Measurements from ENCODE around the gene LSM14A.
"Not testable (repeated sequence)": the region's sequence is repeated elsewhere in the genome, so short reads cannot be mapped to it uniquely, and the experiment has no call there.

The LSM14A gene

DNA sequence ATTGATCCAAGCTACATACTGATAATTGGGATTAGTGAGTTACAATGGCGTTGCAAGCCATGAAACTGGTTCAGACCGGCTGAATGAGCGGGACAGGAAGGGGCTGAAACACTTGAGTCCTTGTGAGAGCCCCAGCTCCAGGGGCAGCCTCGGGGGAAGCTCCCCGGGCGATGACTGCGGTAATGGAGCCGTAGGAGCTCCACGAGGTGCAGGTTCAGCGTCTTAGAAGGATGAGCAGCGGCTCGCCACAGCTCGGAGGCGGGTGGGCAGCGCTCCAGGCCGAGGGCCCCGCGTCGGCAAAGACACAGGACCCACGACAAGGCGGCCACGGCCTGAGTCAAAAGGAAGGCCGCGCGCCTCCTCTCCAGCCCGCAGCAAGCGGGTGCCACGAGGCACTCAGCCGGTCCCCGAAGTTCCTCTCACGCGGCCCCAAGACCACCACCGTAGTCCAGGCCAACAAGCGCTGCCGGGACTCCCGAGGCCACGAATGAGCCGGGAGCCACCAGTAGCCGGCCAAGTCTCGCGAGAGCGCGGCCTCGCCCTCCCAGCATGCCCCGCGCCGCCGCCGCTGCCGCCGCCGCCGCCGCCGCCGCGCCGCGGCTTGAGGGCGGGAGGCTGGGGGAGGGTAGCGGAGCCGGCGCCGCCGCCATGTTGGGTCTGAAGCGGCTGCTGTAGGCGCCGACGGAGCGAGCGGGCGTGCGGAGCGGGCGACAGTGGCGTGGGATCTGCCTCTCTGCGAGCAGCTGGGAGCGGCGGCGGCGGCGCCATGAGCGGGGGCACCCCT lies at the start of gene LSM14A:
TSS of gene LSM14A (plus strand) at position 628 of the 784 bp plus-strand sequence. CDS start at position 767, 139 bp downstream.
- peak; percentile 84 for DNase-seq (ENCODE audit: low read depth in 2 of 2)

DNA sequence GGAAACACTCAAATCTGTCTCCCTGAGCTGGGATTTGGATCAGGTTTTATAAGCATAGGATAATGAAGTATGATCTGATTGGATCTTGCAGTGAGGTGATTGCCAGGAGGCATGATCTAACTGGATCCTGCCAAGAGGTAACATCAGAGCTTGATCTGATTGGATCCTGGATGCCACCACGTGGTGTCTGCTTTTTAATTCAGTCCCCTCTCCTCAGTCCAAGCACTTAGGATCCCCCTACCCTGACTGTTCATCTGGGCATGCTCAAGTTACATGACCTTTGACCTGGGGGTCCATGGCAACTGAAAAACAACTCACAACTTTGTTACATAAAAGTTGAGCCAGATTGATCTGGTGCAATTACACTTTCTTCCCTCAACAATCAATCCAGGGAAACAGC lies 47.5 kb upstream of the LSM14A start:
- DNase-seq (ENCODE audit: low read depth in 2 of 2) = no peak

DNA sequence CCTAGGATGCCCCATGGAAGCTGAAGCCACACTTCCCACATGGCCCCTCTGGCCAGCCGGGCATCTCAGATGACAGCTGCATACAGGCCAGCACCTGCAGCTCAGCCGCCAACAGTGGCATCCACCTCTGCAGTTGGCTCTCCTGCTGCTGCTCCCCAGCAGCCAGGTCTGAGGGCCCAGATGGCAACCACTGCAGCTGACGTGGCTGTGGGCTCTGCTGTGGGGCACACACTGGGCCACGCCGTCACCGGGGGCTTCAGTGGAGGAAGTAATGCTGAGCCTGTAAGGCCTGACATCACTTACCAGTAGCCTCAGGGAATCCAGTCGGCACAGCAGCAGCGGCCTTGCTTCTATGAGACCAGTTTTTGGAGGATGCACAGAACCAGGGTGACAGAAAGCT lies 45.3 kb upstream of the LSM14A start:
- no peak for DNase-seq (ENCODE audit: low read depth in 2 of 2)

DNA sequence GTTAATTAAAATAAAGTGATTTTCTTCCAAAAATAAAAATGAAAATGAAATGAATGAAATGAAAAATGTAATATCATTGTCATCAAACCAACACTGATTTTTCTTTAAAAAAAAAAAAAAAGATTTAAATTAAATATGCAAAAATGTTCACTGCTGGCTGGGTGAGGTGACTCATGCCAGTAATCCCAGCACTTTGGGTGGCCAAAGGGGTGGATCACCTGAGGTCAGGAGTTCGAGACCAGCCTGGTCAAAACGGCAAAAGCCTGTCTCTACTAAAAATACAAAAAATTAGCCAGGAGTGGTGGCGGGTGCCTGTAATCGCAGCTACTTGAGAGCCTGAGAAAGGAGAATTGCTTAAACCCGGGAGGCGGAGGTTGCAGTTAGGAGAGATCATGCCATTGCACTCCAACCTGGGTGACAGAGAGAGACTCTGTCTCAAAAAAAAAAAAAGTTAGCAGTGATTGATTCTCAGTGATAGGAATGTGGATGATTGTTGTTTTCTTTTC lies 44.6 kb upstream of the LSM14A start:
- DNase-seq (ENCODE audit: low read depth in 2 of 2) = no peak

DNA sequence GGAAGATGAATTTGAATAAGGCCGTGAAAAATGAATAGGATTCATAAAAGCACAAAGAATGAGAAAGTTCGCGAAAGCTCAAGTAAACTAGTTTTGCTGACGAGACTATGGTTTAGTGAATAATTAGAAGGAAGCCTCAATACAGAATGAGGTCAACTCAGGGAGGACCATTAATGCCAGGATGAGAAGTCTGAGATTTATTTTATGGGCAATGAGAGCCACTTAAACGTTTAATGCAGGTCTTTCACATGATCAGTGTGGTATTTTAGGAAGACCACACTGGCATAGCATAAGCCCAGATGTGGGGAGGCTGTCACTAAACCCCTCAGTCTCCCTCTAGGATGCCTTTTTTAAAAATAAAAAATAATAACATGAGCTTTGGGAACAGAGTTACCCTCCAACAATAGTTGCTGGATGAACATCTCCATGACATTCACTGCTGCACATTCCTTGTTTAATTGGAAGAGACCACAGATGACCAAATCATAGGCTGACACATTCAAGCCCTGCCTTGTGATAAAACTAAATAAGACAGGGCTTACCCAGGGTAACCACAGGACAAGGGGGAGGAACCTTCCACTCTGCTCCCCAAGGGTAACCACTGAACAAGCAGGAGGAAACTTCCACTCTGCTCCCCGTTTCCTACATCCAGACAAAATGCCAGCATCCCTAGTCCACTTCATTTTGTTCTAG lies 43.6 kb upstream of the LSM14A start:
- peak in 1 of 2 experiments; percentile 6 for DNase-seq (ENCODE audit: low read depth in 2 of 2)

DNA sequence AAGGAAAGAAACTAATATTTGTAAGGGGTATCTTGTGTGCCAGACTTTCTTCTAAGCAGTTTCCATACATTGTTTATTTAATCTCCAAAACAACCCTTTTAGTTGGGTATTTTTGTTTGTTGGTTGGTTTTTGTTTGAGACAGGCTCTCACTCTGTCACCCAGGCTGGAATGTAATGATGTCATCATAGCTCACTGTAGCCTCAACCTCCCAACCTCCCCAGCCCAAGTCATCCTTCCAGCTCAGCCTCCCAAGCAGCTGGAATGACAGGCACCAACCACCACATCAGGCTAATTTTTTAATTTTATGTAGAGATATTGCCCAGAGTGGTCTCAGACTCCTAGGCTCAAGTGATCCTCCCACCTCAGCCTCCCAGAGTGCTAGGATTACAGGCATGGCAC lies 41.2 kb upstream of the LSM14A start:
- no peak for DNase-seq (ENCODE audit: low read depth in 2 of 2)

DNA sequence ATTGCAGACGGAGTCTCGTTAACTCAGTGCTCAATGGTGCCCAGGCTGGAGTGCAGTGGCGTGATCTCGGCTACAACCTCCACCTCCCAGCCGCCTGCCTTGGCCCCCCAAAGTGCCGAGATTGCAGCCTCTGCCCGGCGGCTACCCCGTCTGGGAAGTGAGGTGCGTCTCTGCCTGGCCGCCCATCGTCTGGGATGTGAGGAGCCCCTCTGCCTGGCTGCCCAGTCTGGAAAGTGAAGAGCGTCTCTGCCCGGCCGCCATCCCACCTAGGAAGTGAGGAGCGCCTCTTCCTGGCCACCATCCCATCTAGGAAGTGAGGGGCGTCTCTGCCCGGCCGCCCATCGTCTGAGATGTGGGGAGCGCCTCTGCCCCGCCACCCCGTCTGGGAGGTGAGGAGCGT lies 40.2 kb upstream of the LSM14A start:
- not testable (repeated sequence) for DNase-seq (ENCODE audit: low read depth in 2 of 2)

DNA sequence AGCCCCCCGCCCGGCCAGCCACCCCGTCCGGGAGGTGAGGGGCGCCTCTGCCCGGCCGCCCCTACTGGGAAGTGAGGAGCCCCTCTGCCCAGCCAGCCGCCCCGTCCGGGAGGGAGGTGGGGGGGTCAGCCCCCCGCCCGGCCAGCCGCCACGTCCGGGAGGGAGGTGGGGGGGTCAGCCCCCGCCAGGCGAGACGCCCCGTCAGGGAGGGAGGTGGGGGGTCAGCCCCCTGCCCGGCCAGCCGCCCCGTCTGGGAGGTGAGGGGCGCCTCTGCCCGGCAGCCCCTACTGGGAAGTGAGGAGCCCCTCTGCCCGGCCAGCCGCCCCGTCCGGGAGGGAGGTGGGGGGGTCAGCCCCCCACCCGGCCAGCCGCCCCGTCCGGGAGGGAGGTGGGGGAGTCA lies 39.6 kb upstream of the LSM14A start:
- not testable (repeated sequence) for DNase-seq (ENCODE audit: low read depth in 2 of 2)

DNA sequence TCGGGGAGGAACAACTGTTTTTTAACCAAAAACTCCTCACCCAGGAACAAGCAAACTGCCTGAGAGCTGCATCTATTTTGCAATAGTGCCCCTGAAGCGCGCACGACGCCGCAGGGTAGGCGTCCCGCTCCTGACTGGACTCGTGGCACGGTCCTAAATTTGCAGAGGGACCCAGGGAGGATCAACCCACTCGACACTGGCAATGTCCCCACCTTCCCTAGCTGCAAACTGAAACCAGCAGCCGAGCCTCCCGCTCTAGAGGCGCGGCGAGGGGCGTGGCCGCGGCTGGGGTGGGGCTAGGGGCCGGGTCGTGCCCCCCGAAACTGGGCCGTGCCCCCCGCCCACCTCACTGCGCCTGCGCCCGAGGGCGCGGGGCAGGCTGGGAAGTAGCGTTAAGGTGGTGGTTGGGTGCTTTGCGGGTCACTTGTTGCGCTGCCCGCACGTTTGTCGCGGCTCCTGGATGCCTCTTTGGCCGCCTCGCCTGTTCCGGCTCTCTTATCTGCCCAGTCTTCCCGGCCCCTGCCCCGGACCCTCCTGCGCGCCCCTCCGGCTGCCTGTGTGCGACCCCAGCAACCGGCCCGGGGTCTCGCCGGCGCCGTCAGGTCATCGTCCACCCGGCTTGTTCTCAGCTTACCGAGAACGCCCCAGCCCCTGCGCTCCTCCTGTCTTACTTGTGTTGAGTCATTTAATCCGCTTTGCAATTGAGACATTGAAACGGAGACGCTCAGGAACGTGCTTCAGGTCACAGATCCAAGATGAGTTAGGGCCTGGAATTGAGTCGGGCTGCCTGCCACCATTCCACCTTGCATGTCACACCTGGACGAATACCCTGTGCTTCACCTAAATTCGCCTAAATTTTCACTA lies 37.9 kb upstream of the LSM14A start:
- peak; percentile 55 to 58 for DNase-seq (ENCODE audit: low read depth in 2 of 2)

DNA sequence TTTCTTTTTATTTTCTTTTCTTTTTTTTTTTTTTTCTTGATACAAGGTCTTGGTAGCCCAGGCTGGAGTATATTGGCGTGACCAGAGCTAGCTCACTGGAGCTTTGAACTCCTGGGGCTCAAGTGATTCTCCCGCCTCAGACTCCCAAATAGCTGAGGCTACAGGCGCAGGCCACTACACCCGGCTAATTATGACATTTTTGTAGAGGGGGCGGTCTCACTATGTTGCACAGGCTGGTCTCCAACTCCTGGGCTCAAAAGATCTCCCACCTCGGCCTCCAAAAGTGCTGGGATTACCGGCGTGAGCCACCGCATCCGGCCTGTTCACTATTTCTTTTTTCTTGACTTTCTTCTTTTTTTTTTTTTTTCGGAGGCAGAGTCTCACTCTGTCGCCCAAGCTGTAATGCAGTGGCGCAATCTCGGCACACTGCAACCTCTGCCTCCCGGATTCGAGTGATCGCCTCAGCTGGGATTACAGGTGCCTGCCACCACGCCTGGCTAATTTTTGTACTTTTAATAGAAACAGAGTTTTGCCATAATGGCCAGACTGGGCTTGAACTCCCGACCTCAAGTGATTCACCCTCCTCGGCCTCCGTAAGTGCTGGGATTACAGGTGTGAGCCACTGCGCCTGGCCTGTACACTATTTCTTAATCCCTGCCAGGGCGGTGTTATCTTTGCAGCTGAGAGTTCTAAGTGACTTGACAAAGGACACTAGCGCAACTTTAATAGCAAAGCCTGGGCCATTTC lies 37.1 kb upstream of the LSM14A start:
- no peak for DNase-seq (ENCODE audit: low read depth in 2 of 2)

DNA sequence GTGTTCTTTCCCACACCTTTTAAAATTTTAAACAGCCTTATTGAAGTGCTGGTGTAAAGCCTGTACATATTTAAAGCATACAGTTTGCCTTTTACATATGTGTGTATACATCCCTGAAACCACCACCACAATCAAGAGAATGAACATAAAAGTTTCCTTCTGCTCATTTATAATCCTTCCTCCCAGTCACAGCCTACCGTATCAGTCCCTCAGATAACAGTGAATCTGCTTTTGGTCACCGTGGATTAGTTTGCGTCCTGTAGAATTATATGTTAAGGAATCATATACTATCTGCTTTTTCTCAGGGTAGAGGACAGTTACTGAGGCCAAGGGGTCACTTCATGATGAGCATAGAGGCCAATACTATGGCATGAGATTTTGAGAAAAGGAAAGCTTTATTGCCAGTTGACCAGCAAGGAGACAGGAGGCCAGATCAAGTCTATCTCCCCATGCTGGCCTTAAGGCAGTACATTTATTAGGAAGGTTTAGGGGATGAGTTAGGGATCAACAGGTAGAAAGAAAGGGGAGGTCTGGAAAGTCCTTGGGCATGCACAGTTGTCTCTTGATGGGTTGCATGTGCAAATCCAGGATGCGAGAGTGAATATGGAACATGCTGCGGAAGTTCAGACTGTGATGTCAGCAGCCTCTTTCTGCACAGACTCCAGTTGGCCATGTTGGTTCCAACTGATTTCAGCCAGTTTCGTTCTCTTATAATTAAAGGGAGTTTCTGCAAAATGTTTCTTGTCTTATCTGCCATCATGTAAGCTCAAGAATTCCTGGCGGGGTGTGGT lies 36.3 kb upstream of the LSM14A start:
- DNase-seq (ENCODE audit: low read depth in 2 of 2) = no peak

DNA sequence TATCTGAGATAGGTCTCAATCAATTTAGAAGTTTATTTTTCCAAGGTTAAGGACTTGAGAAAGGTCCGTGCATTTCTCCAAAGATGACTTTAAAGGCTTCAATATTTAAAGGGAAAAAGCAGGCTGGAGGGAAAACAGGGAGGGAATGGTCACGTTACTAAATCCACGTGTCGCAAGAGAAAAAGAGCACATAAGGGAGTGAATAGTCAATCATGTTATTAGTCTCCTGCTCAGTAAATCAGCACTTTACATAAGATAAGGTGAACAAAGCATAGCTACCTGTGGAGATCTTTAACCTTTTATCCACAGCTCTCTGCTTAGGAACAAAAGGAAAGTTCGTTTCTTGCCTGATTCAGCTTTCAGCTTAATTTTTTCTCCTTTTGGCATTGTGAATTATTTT lies 31.3 kb upstream of the LSM14A start:
- no peak for DNase-seq (ENCODE audit: low read depth in 2 of 2)

DNA sequence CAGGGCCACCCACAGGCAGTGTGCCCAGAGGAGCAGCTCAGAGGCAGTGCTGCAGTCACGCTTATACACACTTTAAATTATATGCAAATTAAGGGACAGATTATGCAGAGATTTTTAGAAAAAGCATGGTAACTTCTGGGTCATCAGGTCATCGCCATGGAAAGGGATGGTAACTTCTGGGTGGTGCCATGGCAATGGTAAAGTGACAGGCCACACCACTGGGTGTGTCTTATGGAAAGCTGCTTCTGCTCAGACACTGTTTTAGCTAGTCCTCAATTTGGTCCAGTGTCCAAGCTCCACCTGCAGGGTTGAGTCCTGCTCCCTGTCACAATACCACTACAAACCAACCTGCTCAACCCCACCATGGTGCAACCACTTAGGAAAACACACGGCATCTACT lies 29.9 kb upstream of the LSM14A start:
- no peak for DNase-seq (ENCODE audit: low read depth in 2 of 2)

DNA sequence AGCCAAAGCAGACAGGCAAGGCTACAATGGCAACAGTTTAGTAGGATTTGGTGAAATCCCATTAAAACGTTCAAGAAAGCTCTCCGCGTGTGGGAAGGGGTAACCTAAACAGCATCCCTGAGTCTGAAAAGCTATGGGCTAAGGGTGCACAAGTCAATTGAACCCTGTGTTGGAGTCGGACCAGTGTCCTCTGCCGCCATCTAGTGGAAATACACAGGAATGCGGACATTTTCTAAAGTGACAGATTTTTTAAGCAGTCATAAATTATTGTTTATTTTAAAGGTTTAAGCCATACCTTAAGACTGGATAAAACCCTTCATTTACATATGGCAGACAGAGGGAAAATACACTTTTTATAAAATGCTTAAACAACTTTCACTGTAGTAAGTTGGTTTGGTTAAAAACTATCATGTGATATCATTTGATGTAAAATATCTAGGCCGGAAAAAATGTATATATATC lies 26.5 kb upstream of the LSM14A start:
- DNase-seq (ENCODE audit: low read depth in 2 of 2) = peak in 1 of 2 experiments; percentile 31

DNA sequence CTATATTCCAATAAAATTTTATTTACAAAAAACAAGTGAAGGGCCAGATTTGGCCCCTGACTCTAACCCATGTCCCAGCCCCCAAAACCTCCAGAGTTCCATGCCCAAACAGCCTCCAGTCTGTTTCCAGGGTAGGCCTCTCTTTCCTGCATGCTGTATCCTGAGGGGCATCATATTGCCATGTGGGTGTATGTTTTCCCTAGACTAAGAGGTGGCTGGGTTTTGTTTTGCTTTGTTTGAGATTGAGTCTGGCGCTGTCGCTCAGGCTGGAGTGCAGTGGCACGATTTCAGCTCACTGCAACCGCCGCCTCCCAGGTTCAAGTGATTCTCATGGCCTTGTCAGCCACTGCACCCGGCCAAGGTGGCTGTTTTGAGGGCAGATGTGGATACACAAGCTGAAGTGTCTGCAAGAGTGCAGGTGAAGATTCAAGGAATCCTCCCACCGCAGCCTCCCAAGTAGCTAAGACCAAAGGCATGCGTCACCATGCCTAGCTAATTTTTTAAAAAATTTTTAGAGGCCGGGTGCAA lies 23.6 kb upstream of the LSM14A start:
- no peak for DNase-seq (ENCODE audit: low read depth in 2 of 2)

DNA sequence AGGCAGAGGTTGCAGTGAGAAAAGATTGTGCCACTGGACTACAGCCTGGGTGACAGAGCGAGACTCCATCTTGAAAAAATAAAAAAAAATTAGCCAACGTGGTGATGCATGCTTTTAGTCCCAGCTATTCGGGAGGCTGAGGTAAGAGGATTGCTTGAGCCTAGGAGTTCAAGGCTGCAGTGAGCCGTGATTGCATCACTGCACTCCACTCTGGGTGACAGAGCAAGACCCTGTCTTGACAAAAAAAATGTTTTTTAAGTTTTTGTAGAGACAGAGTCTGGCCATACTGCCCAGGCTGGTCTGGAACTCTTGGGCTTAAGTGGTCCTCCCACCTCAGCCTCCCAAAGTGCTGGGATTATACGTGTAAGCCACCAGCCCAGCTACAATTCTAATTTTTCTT lies 22.4 kb upstream of the LSM14A start:
- no peak for DNase-seq (ENCODE audit: low read depth in 2 of 2)

DNA sequence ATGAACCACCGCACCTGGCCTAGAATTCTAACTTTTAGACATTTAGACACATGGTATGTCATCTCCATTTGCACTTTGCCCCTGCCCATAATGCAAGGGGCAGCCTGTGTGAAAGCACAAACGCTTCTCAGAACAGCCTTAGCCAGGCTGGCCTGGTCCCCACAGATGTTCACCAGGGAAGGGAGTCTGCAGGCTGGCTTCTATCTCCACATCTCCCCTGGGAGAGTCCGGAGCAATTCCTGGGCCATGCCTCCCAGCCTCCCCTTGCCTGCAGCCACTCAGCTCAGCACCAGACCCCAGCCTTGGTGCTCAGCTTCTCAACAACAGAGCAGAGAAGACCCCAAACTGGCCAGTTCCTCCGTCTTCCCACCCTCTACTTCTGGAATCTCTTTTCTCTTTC lies 21.7 kb upstream of the LSM14A start:
- DNase-seq (ENCODE audit: low read depth in 2 of 2) = no peak

DNA sequence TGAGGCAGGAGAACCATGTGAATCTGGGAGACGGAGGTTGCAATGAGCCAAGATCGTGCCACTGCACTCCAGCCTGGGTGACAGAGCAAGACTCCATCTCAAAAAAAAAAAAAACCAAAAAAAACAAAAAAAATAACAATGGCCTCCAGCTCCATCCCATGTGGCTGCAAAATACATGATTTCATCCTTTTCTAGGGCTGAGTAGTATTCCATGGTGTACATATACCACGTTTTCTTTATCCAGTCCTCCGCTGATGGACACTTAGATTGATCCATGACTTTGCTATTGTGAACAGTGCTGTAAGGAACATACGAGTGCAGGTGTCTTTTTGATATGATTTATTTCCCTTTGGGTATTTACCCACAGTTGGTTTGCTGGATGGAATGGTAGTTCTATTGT lies 20.9 kb upstream of the LSM14A start:
- DNase-seq (ENCODE audit: low read depth in 2 of 2) = no peak

DNA sequence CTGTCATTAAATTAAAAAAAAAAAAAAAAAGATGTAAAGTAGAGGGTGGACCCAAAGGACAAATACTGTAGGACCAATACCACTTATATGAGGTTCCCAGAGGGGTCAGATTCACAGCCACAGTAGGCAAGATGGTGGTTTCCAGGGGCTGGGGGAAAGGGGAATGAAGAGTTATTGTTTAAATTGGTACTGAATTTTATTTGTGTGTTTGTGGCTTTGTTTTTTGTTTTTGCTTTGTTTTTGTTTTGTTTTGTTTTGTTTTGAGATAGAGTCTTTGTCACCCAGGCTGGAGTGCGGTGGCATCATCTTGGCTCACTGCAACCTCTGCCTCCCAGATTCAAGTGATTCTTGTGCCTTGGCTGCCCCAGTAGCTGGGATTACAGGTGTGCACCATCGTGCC lies 17.9 kb upstream of the LSM14A start:
- DNase-seq (ENCODE audit: low read depth in 2 of 2) = no peak

DNA sequence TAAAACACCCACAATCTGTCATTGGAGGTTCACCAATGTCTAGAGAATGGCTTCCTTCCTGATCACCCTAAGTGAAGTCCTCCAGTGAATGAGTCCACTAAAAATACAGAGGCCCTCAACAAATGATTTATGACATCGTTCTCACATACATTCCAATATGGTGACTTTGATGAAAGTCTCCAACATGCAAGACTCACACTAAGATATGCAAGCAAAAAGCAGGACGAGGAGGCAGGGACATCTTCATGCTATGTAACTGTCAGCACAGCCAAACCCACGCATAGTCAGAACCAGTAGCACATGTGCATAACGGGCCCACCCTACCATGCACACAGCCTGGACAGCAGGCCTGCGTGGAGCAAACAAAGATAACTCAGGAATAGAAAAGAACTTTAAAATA lies 16.6 kb upstream of the LSM14A start:
- DNase-seq (ENCODE audit: low read depth in 2 of 2) = peak; percentile 48 to 51

Data from fibroblast of skin of left quadriceps (primary cell).